HepG2 (cell line): ENCODE results near the gene KIAA1958. TPM values are rescaled to one million over a fixed set of nuclear protein-coding genes. Genes with fewer than 3 reads are reported as not detected.
"Not testable (repeated sequence)": the region's sequence is repeated elsewhere in the genome, so short reads cannot be mapped to it uniquely, and the experiment has no call there.

ENCODE experiments used
- ATAC-seq: fragments of 200-7000 bp; cut with Tn5 transposase; 3 replicates; pipeline ENCODE4 v1.9.1; 2020; ENCODE audit warnings: mild to moderate bottlenecking, moderate library complexity
- BruUV-seq: library from RNA; stranded (reverse); fragments of 400-500 nt; replicated peaks from 2 replicates; lab custom pipeline; 2021; lab: Mats Ljungman, UMichigan
- CTCF ChIA-PET: fragments of 300-600 bp; formaldehyde crosslinking; extraction: SDS; loops from one replicate; lab custom pipeline; 2021; ENCODE audit warnings: low total read pairs, inconsistent platforms, low intra/inter-chr PET ratio; lab: Yijun Ruan, JAX
- POLR2A ChIA-PET: fragments of 350-600 bp; sonication (Branson Sonifier 250); formaldehyde crosslinking; loops from one replicate; lab custom pipeline; 2020; ENCODE audit warnings: antibody characterized with exemption, inconsistent platforms; lab: Yijun Ruan, JAX
- DNase-seq: peaks from one replicate; pipeline ENCODE4 v3.0.0-alpha.2; 2015; ENCODE audit warnings: low spot score
- FAIRE-seq: peaks from 3 replicates; lab custom pipeline; 2011; peaks lifted over from hg19 to GRCh38; lab: Jason Lieb, UNC
- H2AFZ ChIP-seq: one replicate; pipeline ENCODE4 v1.6.1; 2011; ENCODE audit warnings: low read length, inconsistent platforms
- H3K27ac ChIP-seq: fragments of 300-600 bp; 3 replicates; pipeline ENCODE4 v1.8.0; 2011; ENCODE audit warnings: mixed run types, mild to moderate bottlenecking, mixed read lengths, low read length, inconsistent platforms; ENCODE audit not compliant: insufficient read depth; ENCODE audit errors: extremely low read length
- H3K27me3 ChIP-seq, 2 experiments: fragments of 200-600 bp in 1 of 2; 2 replicates in 1 of 2; 3 replicates in 1 of 2; pipeline versions ENCODE4 v1.6.0 to v1.8.0; 2011; ENCODE audit warnings: low read length in 2 of 2, mild to moderate bottlenecking in 2 of 2, moderate library complexity in 2 of 2, inconsistent platforms in 1 of 2; ENCODE audit not compliant: insufficient read depth in 2 of 2, control insufficient read depth in 1 of 2
- H3K36me3 ChIP-seq, 2 experiments: fragments of 200-600 bp in 1 of 2; replicated peaks in 1 of 2; 2 replicates in 1 of 2; 3 replicates in 1 of 2; pipeline versions ENCODE4 v1.5.1 to v1.8.0; 2011; ENCODE audit warnings: low read length in 2 of 2, inconsistent platforms in 1 of 2; ENCODE audit not compliant: insufficient read depth in 2 of 2, control insufficient read depth in 1 of 2
- H3K4me1 ChIP-seq: 2 replicates; pipeline ENCODE4 v1.5.1; 2012; ENCODE audit warnings: low read length, inconsistent platforms; ENCODE audit not compliant: insufficient read depth
- H3K4me2 ChIP-seq: 2 replicates; pipeline ENCODE4 v1.6.0; 2011; ENCODE audit warnings: low read depth, low read length, inconsistent platforms
- H3K4me3 ChIP-seq, 3 experiments: fragments of 200-600 bp in 1 of 3; sonication (generic), shearing (Covaris generic) in 1 of 3; replicated peaks in 1 of 3; 2 replicates each; pipeline ENCODE4 v1.5.1; 2011 to 2016; ENCODE audit warnings: low read length in 3 of 3, inconsistent platforms in 2 of 3, low read depth in 2 of 3, mild to moderate bottlenecking in 2 of 3, control low read depth in 1 of 3, mixed read lengths in 1 of 3; ENCODE audit not compliant: insufficient read depth in 1 of 3
- H3K79me2 ChIP-seq: one replicate; pipeline ENCODE4 v1.6.1; 2011; ENCODE audit warnings: low read length, inconsistent platforms; ENCODE audit not compliant: insufficient read depth
- H3K9ac ChIP-seq: 2 replicates; pipeline ENCODE4 v1.6.0; 2011; ENCODE audit warnings: mild to moderate bottlenecking, low read depth, low read length, inconsistent platforms; ENCODE audit not compliant: insufficient read depth
- H3K9me3 ChIP-seq: 2 replicates; pipeline ENCODE4 v1.5.1; 2012; ENCODE audit warnings: mild to moderate bottlenecking, low read length
- H4K20me1 ChIP-seq: 2 replicates; pipeline ENCODE4 v1.6.0; 2011; ENCODE audit warnings: inconsistent platforms, mild to moderate bottlenecking, low read length, moderate library complexity; ENCODE audit not compliant: insufficient read depth
- PHB2 ChIP-seq: fragments of 450-650 bp; IDR thresholded peaks from 2 replicates; pipeline ENCODE4 v1.6.1; 2018; ENCODE audit not compliant: partially characterized antibody
- RORA ChIP-seq: sonication (generic); formaldehyde crosslinking; IDR thresholded peaks from 2 replicates; pipeline ENCODE4 v1.5.0; 2020; ENCODE audit warnings: mild to moderate bottlenecking, missing genetic modification reagents, moderate library complexity
- ZNF7 ChIP-seq: IDR thresholded peaks from 2 replicates; pipeline ENCODE4 v1.6.1; 2016; ENCODE audit warnings: missing biosample characterization, missing genetic modification reagents
- WGBS: methylation state at CpG from one replicate; pipeline ENCODE4 v1.1.6; 2017; ENCODE audit warnings: low lambda C conversion rate; 5-methylcytosine and 5-hydroxymethylcytosine counted together
- in situ Hi-C: cut with HindIII; loops from 2 replicates; pipeline ENCODE4 v1.10.0; 2017; ENCODE audit warnings: low pct_unique_long_range_greater_than_20kb; ENCODE audit not compliant: extremely low pct_ligation_motif_present
- intact Hi-C: fragments of 100-400 bp; cut with micrococcal nuclease; formaldehyde crosslinking; loops from one replicate; pipeline ENCODE4 v1.10.0; 2022; ENCODE audit not compliant: unreplicated experiment
- polyA plus RNA-seq, 8 experiments: library from polyadenylated mRNA; depleted of rRNA in 3 of 8; stranded (reverse) in 7 of 8; unstranded in 1 of 8; fragments of >200 nt; fragmentation: Illumina TruSeq in 4 of 8; extraction: Trizol in 4 of 8; gene quantifications; 2 replicates each; pipeline versions ENCODE4 v1.2.1 to v1.2.3, GENCODE V29; 2011 to 2016; ENCODE audit warnings: low read depth in 4 of 8, missing spikeins in 1 of 8, mixed read lengths in 1 of 8; ENCODE audit not compliant: insufficient read depth in 1 of 8
- total RNA-seq, 5 experiments: library from RNA; depleted of rRNA; stranded (reverse); fragments of >200 nt; fragmentation: Illumina TruSeq; extraction: Trizol; gene quantifications; 2 replicates each; pipeline ENCODE4 v1.2.3, GENCODE V29; 2016; ENCODE audit warnings: low read depth in 1 of 5
- TF ChIP-seq, protein P1 (sequence below): sonication (generic); formaldehyde crosslinking; IDR thresholded peaks from 2 replicates; pipeline ENCODE4 v1.4.0; 2020; ENCODE audit warnings: missing genetic modification reagents
- TF ChIP-seq, protein P2 (sequence below): sonication (generic); formaldehyde crosslinking; IDR thresholded peaks from 2 replicates; pipeline ENCODE4 v1.5.1; 2020; ENCODE audit warnings: missing genetic modification reagents, mild to moderate bottlenecking, borderline replicate concordance
- TF ChIP-seq, protein P3 (sequence below): sonication (generic); formaldehyde crosslinking; IDR thresholded peaks from 2 replicates; pipeline ENCODE4 v1.4.0; 2020; ENCODE audit warnings: missing genetic modification reagents
- TF ChIP-seq, protein P4 (sequence below): sonication (generic); formaldehyde crosslinking; IDR thresholded peaks from 2 replicates; pipeline ENCODE4 v1.4.0; 2020; ENCODE audit warnings: missing genetic modification reagents; ENCODE audit errors: not compliant biosample characterization
- TF ChIP-seq, protein P5 (sequence below): sonication (generic); IDR thresholded peaks from 2 replicates; pipeline ENCODE4 v1.6.1; 2016; ENCODE audit warnings: low read depth, borderline replicate concordance
- TF ChIP-seq, protein P6 (sequence below): sonication (generic); formaldehyde crosslinking; IDR thresholded peaks from 2 replicates; pipeline ENCODE4 v1.4.0; 2020; ENCODE audit warnings: missing genetic modification reagents

KIAA1958 gene
- total and polyA plus RNA-seq, 2 of the 13 experiments (the other 11 are each of a cell fraction or from before 2014, with no cell fraction given): 8.5 to 10.3 TPM

DNA sequence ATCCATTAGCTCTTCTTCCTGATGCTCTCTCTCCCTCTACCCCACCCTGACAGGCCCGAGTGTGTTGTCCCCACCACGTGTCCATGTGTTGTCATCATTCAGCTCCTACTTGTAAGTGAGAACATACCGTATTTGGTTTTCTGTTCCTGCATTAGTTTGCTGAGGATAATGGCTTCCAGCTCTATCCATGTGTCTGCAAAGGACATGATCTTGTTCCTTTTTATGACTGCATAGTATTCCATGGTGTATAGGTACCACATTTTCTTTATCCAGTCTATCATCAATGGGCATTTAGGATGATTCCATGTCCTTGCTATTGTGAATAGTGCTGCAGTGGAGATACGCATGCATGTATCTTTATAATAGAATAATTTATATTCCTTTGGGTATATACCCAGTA, 186.6 kb downstream of the KIAA1958 start:
- H3K27me3 ChIP-seq, H3K27ac ChIP-seq, in situ Hi-C loops, ATAC-seq, H3K9ac ChIP-seq, CTCF ChIA-PET, H3K4me1 ChIP-seq, H3K4me3 ChIP-seq, BruUV-seq, H3K9me3 ChIP-seq, DNase-seq, FAIRE-seq, intact Hi-C loops, H4K20me1 ChIP-seq, H3K36me3 ChIP-seq, H3K4me2 ChIP-seq, H2AFZ ChIP-seq, POLR2A ChIA-PET, H3K79me2 ChIP-seq: not testable (repeated sequence)
- peak; percentile 59 for TF ChIP-seq ZNF7 (CRISPR knock-in tag)
- 87% methylated on average over 4 of the region's 4 CpGs for WGBS

DNA sequence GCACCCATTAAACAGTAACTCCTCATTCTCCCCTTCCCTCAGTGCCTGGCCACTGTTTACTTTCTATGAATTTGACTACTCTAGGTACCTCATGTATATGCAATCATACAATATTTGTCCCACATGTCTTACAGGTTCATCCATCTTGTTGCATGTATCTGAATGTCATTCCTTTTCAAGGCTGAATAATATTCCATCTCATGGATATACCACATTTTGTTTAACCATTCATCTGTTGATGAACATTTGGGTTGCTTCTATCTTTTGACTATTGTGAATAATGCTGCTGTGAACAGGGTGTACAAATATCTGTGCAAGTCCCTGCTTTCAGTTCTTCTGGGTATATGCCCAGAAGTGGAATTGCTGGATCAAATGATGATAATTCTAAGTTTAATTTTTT, 190.4 kb downstream of the KIAA1958 start:
- Histone ChIP-seq H3K4me1 (peaks cover 8% of the 10 kb centered on the region; the same call in 1 of the 2 replicates), H3K9me3 (peaks cover 6% of the 10 kb centered on the region; the same call in 1 of the 2 replicates), H3K79me2 (no peaks in the 10 kb centered on the region), H3K27me3 (no peaks in the 10 kb centered on the region), H3K27ac (no peak overlapping the region), H3K36me3 (no peaks in the 10 kb centered on the region), H3K9ac (no peak overlapping the region), H4K20me1 (no peaks in the 10 kb centered on the region), H3K4me2 (no peak overlapping the region), H3K4me3 (no peak overlapping the region), H2AFZ (no peak overlapping the region)
- ATAC-seq (no peak), DNase-seq (no peak), FAIRE-seq (no peak)
- intact Hi-C loops: no loop called here
- POLR2A ChIA-PET: no interaction called here
- CTCF ChIA-PET: no interaction called here
- BruUV-seq: no TSS peak
- in situ Hi-C loops: no loop called here
- TF ChIP-seq, protein P1, sequence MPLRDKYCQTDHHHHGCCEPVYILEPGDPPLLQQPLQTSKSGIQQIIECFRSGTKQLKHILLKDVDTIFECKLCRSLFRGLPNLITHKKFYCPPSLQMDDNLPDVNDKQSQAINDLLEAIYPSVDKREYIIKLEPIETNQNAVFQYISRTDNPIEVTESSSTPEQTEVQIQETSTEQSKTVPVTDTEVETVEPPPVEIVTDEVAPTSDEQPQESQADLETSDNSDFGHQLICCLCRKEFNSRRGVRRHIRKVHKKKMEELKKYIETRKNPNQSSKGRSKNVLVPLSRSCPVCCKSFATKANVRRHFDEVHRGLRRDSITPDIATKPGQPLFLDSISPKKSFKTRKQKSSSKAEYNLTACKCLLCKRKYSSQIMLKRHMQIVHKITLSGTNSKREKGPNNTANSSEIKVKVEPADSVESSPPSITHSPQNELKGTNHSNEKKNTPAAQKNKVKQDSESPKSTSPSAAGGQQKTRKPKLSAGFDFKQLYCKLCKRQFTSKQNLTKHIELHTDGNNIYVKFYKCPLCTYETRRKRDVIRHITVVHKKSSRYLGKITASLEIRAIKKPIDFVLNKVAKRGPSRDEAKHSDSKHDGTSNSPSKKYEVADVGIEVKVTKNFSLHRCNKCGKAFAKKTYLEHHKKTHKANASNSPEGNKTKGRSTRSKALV: no peak
- TF ChIP-seq, protein P2, sequence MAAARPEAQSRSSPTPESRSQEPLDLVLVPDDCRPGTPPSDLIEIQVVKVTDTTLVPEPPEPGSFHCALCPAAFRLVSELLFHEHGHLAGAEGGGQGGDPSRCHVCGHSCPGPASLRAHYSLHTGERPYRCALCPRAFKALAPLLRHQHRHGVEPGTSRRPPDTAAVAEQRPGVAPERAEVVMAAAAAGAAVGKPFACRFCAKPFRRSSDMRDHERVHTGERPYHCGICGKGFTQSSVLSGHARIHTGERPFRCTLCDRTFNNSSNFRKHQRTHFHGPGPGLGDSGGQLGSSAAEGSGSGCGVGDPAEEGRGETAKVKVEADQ (CRISPR knock-in tag): no peak
- TF ChIP-seq, protein P3, sequence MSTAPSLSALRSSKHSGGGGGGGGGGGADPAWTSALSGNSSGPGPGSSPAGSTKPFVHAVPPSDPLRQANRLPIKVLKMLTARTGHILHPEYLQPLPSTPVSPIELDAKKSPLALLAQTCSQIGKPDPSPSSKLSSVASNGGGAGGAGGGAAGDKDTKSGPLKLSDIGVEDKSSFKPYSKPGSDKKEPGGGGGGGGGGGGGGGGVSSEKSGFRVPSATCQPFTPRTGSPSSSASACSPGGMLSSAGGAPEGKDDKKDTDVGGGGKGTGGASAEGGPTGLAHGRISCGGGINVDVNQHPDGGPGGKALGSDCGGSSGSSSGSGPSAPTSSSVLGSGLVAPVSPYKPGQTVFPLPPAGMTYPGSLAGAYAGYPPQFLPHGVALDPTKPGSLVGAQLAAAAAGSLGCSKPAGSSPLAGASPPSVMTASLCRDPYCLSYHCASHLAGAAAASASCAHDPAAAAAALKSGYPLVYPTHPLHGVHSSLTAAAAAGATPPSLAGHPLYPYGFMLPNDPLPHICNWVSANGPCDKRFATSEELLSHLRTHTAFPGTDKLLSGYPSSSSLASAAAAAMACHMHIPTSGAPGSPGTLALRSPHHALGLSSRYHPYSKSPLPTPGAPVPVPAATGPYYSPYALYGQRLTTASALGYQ (CRISPR knock-in tag): no peak
- TF ChIP-seq, protein P4, sequence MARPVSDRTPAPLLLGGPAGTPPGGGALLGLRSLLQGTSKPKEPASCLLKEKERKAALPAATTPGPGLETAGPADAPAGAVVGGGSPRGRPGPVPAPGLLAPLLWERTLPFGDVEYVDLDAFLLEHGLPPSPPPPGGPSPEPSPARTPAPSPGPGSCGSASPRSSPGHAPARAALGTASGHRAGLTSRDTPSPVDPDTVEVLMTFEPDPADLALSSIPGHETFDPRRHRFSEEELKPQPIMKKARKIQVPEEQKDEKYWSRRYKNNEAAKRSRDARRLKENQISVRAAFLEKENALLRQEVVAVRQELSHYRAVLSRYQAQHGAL: no peak
- TF ChIP-seq, protein P5, sequence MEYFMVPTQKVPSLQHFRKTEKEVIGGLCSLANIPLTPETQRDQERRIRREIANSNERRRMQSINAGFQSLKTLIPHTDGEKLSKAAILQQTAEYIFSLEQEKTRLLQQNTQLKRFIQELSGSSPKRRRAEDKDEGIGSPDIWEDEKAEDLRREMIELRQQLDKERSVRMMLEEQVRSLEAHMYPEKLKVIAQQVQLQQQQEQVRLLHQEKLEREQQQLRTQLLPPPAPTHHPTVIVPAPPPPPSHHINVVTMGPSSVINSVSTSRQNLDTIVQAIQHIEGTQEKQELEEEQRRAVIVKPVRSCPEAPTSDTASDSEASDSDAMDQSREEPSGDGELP: no peak
- no peak for TF ChIP-seq RORA (CRISPR knock-in tag)
- no peak for TF ChIP-seq PHB2
- TF ChIP-seq, protein P6, sequence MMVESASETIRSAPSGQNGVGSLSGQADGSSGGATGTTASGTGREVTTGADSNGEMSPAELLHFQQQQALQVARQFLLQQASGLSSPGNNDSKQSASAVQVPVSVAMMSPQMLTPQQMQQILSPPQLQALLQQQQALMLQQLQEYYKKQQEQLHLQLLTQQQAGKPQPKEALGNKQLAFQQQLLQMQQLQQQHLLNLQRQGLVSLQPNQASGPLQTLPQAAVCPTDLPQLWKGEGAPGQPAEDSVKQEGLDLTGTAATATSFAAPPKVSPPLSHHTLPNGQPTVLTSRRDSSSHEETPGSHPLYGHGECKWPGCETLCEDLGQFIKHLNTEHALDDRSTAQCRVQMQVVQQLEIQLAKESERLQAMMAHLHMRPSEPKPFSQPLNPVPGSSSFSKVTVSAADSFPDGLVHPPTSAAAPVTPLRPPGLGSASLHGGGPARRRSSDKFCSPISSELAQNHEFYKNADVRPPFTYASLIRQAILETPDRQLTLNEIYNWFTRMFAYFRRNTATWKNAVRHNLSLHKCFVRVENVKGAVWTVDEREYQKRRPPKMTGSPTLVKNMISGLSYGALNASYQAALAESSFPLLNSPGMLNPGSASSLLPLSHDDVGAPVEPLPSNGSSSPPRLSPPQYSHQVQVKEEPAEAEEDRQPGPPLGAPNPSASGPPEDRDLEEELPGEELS (CRISPR knock-in tag): no peak
